A549 (cell line): Measurements from ENCODE around the gene PISD.

Experiments used
- CBX2 ChIP-seq: fragments of 200-600 bp; sonication (generic); IDR thresholded peaks from 2 replicates; pipeline ENCODE4 v1.6.1; 2016; ENCODE audit warnings: low read depth, mild to moderate bottlenecking, borderline replicate concordance
- CHD2 ChIP-seq: fragments of 150-350 bp; IDR thresholded peaks from 2 replicates; pipeline ENCODE4 v1.6.1; 2014; ENCODE audit warnings: low read length; ENCODE audit not compliant: partially characterized antibody
- CTCF ChIP-seq: fragments of >200 bp; sonication (Bioruptor Twin); formaldehyde crosslinking; IDR thresholded peaks from 3 replicates; pipeline ENCODE4 v1.5.1; 2016
- EP300 ChIP-seq, 2 experiments: fragments of >200 bp; sonication (Bioruptor Twin); formaldehyde crosslinking; IDR thresholded peaks; 2 replicates in 1 of 2; 3 replicates in 1 of 2; pipeline ENCODE4 v1.6.1; 2016 to 2017
- HMGXB4 ChIP-seq: fragments of 250-450 bp; sonication (Bioruptor Pico); IDR thresholded peaks from 2 replicates; pipeline ENCODE4 v1.5.0; 2021; ENCODE audit warnings: mild to moderate bottlenecking, moderate library complexity, borderline replicate concordance
- HOXA7 ChIP-seq: fragments of 250-450 bp; sonication (Bioruptor Pico); IDR thresholded peaks from 2 replicates; pipeline ENCODE4 v1.5.0; 2020; ENCODE audit warnings: mild to moderate bottlenecking, moderate library complexity
- MAX ChIP-seq: IDR thresholded peaks from 2 replicates; pipeline ENCODE4 v1.6.1; 2012
- MAZ ChIP-seq: fragments of 150-350 bp; IDR thresholded peaks from 2 replicates; pipeline ENCODE4 v1.6.1; 2014; ENCODE audit warnings: antibody characterized with exemption, low read depth, low read length, borderline replicate concordance
- NFE2L2 ChIP-seq: fragments of 150-350 bp; conservative IDR thresholded peaks from 2 replicates; pipeline ENCODE4 v1.6.1; 2014; ENCODE audit warnings: low read length
- POLR2A ChIP-seq: IDR thresholded peaks from 2 replicates; pipeline ENCODE4 v1.6.1; 2012; ENCODE audit warnings: mild to moderate bottlenecking, low read length
- REST ChIP-seq: fragments of 200-600 bp; sonication (generic); IDR thresholded peaks from 2 replicates; pipeline ENCODE4 v1.6.1; 2016; ENCODE audit warnings: antibody characterized with exemption, mild to moderate bottlenecking, moderate library complexity
- RFX5 ChIP-seq: fragments of 450-650 bp; IDR thresholded peaks from 2 replicates; pipeline ENCODE4 v1.7.1; 2014; ENCODE audit warnings: antibody characterized with exemption, mild to moderate bottlenecking, moderate library complexity
- SREBF2 ChIP-seq: fragments of 450-650 bp; IDR thresholded peaks from 2 replicates; pipeline ENCODE4 v1.6.1; 2014; ENCODE audit warnings: mild to moderate bottlenecking, moderate library complexity

GRCh38 chr22:31628969-31629708 is 32.9 kb downstream of the PISD start:
- TF ChIP-seq POLR2A (no peak), EP300 (IDR thresholded peaks at IDR 0.05) (no peak), CTCF (no peak), HOXA7 (CRISPR knock-in tag) (no peak), MAX (no peak), CHD2 (no peak), RFX5 (no peak), NFE2L2 (no peak), MAZ (no peak), HMGXB4 (no peak), CBX2 (no peak), REST (no peak), SREBF2 (no peak)
